Measurements from ENCODE around the gene APLN. TPM values are rescaled to one million over a fixed set of nuclear protein-coding genes. Genes with fewer than 3 reads are reported as not detected.

APLN gene
- total RNA-seq, 1 experiment from 2014 or later = not detected

GRCh38 chrX:129597905-129598304 lies 56.9 kb downstream of the APLN start:
- H3K4me3 Mint-ChIP-seq (ENCODE audit: unreplicated experiment) = no peak overlapping the region
- no peaks in the 10 kb centered on the region for H3K9me3 Mint-ChIP-seq (ENCODE audit: unreplicated experiment)
- peaks cover 22% of the 10 kb centered on the region for H3K27me3 Mint-ChIP-seq (ENCODE audit: insufficient read depth, unreplicated experiment)
- POLR2A ChIA-PET = no interaction called here
- TF ChIP-seq CTCF (IDR thresholded peaks at IDR 0.05; ENCODE audit: unreplicated experiment) = no peak
- peaks cover 6% of the 10 kb centered on the region for H3K36me3 Mint-ChIP-seq (ENCODE audit: insufficient read depth, unreplicated experiment)
- no TSS peak for BruUV-seq (replicated peaks)
- H3K27ac Mint-ChIP-seq (ENCODE audit: low read depth, unreplicated experiment) = no peak overlapping the region
- no peak for DNase-seq (ENCODE audit: unreplicated experiment)
- H3K4me1 Mint-ChIP-seq (ENCODE audit: insufficient read depth, unreplicated experiment) = peaks cover 11% of the 10 kb centered on the region
- CTCF ChIA-PET = interaction anchor here (0.7 to 1.3 kb wide), 3 partner anchors 8 to 1264 kb away, joined by 4 read pairs; no protein-coding TSS in a partner anchor
- intact Hi-C loops (cut with micrococcal nuclease) = no loop called here

DNA sequence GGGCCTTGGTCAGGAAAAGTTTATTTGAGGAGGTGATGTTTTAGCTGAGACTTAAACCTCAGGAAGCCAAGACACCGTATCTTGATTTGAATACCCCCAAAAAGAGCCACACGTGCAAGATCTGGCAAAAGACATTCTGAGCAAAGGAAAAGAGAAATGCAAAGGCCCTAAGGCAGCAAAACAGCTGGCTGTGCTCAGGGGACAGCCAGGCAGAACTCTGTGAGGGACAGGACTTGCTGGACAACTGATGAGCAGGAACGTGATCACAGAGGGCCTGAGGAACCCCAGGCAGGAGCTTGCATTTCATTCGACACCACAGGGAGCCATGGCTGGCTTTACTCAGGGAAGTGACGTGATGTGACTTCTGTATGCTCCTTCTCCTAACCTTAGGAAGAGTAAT lies 58.7 kb downstream of the APLN start:
- Mint-ChIP-seq H3K4me3 (ENCODE audit: unreplicated experiment) (no peak overlapping the region), H3K9me3 (ENCODE audit: unreplicated experiment) (no peaks in the 10 kb centered on the region), H3K27ac (ENCODE audit: low read depth, unreplicated experiment) (no peak overlapping the region), H3K27me3 (ENCODE audit: insufficient read depth, unreplicated experiment) (peaks cover 24% of the 10 kb centered on the region), H3K4me1 (ENCODE audit: insufficient read depth, unreplicated experiment) (peaks cover 13% of the 10 kb centered on the region), H3K36me3 (ENCODE audit: insufficient read depth, unreplicated experiment) (peaks cover 15% of the 10 kb centered on the region)
- ChIA-PET POLR2A (no interaction called here), CTCF (interaction anchor here (0.6 to 1.0 kb wide), 4 partner anchors 8 to 440 kb away, joined by 3 to 4 read pairs (median 4); no protein-coding TSS in a partner anchor)
- no peak for DNase-seq (ENCODE audit: unreplicated experiment)
- intact Hi-C loops (cut with micrococcal nuclease) = no loop called here
- no peak for TF ChIP-seq CTCF (IDR thresholded peaks at IDR 0.05; ENCODE audit: unreplicated experiment)
- BruUV-seq (replicated peaks) = no TSS peak

Other genes starting within 250 kb of the APLN start
- 1.7 and 2.0 TPM in 2 replicates for gene SMARCA1, start 131.5 kb downstream of the APLN start, total RNA-seq (2022)
- gene OCRL, start 114.7 kb downstream of the APLN start, total RNA-seq (2022) = 25.3 and 26.8 TPM in 2 replicates
- gene XPNPEP2, start 84.0 kb upstream of the APLN start, total RNA-seq (2022) = not detected in 2 replicates
- not detected in 2 replicates for gene SASH3, start 125.0 kb upstream of the APLN start, total RNA-seq (2022)
- gene ZDHHC9, start 188.9 kb upstream of the APLN start, total RNA-seq (2022) = 30.6 and 34.5 TPM in 2 replicates